Esophagus muscularis mucosa (tissue), 4 donors: ENCODE measurements around the gene SLC35A2. TPM values are rescaled to one million over a fixed set of nuclear protein-coding genes. Genes with fewer than 3 reads are reported as not detected.

Source experiments
- DNase-seq: peaks from one replicate; pipeline ENCODE4 v3.0.0-alpha.2; 2017; ENCODE audit errors: extremely low spot score
- H3K27ac ChIP-seq, 4 donors: fragments of 200-600 bp; sonication (generic); replicated peaks in 1 of 4; 1 replicate in 3 of 4; 2 replicates in 1 of 4; pipeline ENCODE4 v1.5.1; 2016 to 2019; ENCODE audit warnings: mild to moderate bottlenecking in 1 of 4
- H3K27me3 ChIP-seq, 4 donors: fragments of 200-600 bp; sonication (generic); one replicate each; pipeline versions ENCODE4 v1.5.1 to v1.6.0; 2016 to 2019
- H3K36me3 ChIP-seq, 4 donors: fragments of 200-600 bp; sonication (generic); one replicate each; pipeline ENCODE4 v1.5.1; 2016 to 2019
- H3K4me1 ChIP-seq, 4 donors: fragments of 200-600 bp; sonication (generic); one replicate each; pipeline ENCODE4 v1.5.1; 2016 to 2019
- H3K4me3 ChIP-seq, 4 donors: fragments of 200-600 bp; sonication (generic); 1 replicate in 2 of 4; 2 replicates in 2 of 4; pipeline ENCODE4 v1.5.1; 2016 to 2019; ENCODE audit warnings: mild to moderate bottlenecking in 4 of 4, moderate library complexity in 1 of 4
- H3K9me3 ChIP-seq, 4 donors: fragments of 200-600 bp; sonication (generic); 1 replicate in 3 of 4; 2 replicates in 1 of 4; pipeline ENCODE4 v1.5.1; 2016 to 2019
- CTCF ChIP-seq, 3 experiments: fragments of 200-600 bp in 2 of 3; fragments of 450-650 bp in 1 of 3; sonication (generic) in 2 of 3; IDR thresholded peaks; one replicate each; pipeline ENCODE4 v1.5.1; 2017 to 2019; ENCODE audit warnings: antibody characterized with exemption in 3 of 3, mild to moderate bottlenecking in 2 of 3, moderate library complexity in 1 of 3
- EP300 ChIP-seq: sonication (generic); formaldehyde crosslinking; IDR thresholded peaks from one replicate; pipeline ENCODE4 v1.6.1; 2017; ENCODE audit warnings: antibody characterized with exemption
- POLR2A ChIP-seq: fragments of 450-650 bp; IDR thresholded peaks from one replicate; pipeline ENCODE4 v1.6.1; 2017; ENCODE audit warnings: antibody characterized with exemption, moderate library complexity, mild to moderate bottlenecking, low read depth
- POLR2AphosphoS5 ChIP-seq, 2 donors: sonication (generic); formaldehyde crosslinking; IDR thresholded peaks; one replicate each; pipeline ENCODE4 v1.6.1; 2017; ENCODE audit warnings: antibody characterized with exemption in 2 of 2
- WGBS: methylation state at CpG from one replicate; pipeline ENCODE4 v1.1.5; 2018; 5-methylcytosine and 5-hydroxymethylcytosine counted together
- intact Hi-C: fragments of 100-400 bp; cut with DNase I; formaldehyde crosslinking; loops from one replicate; pipeline ENCODE4 v1.15.1; 2023
- total RNA-seq, 4 donors: library from RNA; depleted of rRNA; stranded (reverse); fragments of >200 nt; gene quantifications; one replicate each; pipeline versions ENCODE4 v1.1.0 to v1.2.1, GENCODE V29; 2016

Gene SLC35A2
- total RNA-seq, 4 donors from 2014 or later: 7.3 to 13.4 (median 10.0) TPM

GRCh38 chrX:48927736-48928382, 16.4 kb upstream of the SLC35A2 start:
- H3K4me1 ChIP-seq: no peaks in the 10 kb centered on the region
- peaks cover 9 to 66% (median 45%) of the 10 kb centered on the region in 4 donors for H3K36me3 ChIP-seq
- no peak overlapping the region for H3K4me3 ChIP-seq
- H3K27ac ChIP-seq: no peak overlapping the region
- no peaks in the 10 kb centered on the region for H3K9me3 ChIP-seq
- H3K27me3 ChIP-seq: no peaks in the 10 kb centered on the region
- TF ChIP-seq EP300 (no peak), CTCF (IDR thresholded peaks at IDR 0.05) (no peak), POLR2AphosphoS5 (IDR thresholded peaks at IDR 0.05) (no peak), POLR2A (no peak)
- no peak for DNase-seq
- WGBS: 80% methylated on average over 2 of the region's 2 CpGs
- intact Hi-C loops: no loop called here

DNA sequence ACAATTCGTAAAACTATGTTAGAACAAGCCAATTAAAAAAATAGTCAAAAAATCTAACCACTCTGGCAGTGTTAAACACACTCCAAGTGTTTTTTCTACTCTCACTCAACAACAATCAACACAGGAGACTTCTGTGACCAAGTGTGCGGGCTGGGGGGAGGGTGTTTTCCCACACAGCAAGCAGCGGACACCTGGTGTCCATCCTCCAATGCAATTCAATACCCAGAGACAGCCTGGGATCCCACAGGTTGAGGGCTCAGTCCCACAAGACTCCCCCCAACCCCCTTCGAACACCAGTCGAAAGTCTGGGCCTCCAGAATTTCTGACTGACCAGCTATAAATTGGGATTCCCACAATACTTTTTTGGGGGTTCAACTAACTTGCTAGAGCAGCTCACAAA, 15.7 kb upstream of the SLC35A2 start:
- intact Hi-C loops: no loop called here
- Histone ChIP-seq H3K27ac (no peak overlapping the region), H3K4me1 (no peaks in the 10 kb centered on the region), H3K27me3 (no peaks in the 10 kb centered on the region), H3K4me3 (no peak overlapping the region), H3K9me3 (no peaks in the 10 kb centered on the region), H3K36me3 (peaks cover 9 to 66% (median 50%) of the 10 kb centered on the region in 4 donors)
- WGBS: 65% methylated on average over 5 of the region's 5 CpGs
- TF ChIP-seq POLR2AphosphoS5 (IDR thresholded peaks at IDR 0.05) (no peak), CTCF (IDR thresholded peaks at IDR 0.05) (no peak), EP300 (no peak), POLR2A (no peak)
- no peak for DNase-seq

DNA sequence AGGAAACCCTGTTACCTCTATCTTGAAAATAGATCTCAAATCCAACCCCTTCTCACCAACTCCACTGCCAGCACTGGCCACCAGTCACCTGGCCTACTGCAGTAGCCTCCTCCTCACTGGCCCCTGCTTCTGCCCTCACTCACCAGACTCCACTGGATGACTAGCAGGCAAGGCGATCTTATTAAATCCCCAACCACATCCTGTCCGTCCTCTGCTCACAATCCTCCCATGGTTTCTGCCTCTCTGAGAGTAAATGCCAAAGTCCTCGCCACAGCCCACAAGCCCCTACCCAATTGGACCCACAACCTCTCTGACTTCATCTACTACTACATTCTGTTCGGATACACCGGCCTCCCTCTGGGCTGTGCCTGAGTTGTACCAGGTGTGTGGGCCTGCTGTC, 12.8 kb upstream of the SLC35A2 start:
- TF ChIP-seq POLR2A: no peak
- TF ChIP-seq CTCF (IDR thresholded peaks at IDR 0.05): no peak
- Histone ChIP-seq H3K4me3 (no peak overlapping the region), H3K36me3 (peaks cover 9 to 56% (median 46%) of the 10 kb centered on the region in 4 donors), H3K27ac (no peak overlapping the region), H3K9me3 (no peaks in the 10 kb centered on the region), H3K27me3 (no peaks in the 10 kb centered on the region), H3K4me1 (peaks cover 0 to 10% (median 9%) of the 10 kb centered on the region in 4 donors)
- 94% methylated on average over 5 of the region's 5 CpGs for WGBS
- intact Hi-C loops: no loop called here
- DNase-seq: no peak

- intact Hi-C loops: no loop called here
- Histone ChIP-seq H3K4me1 (peaks cover 0 to 12% (median 11%) of the 10 kb centered on the region in 4 donors), H3K27me3 (no peaks in the 10 kb centered on the region), H3K9me3 (no peaks in the 10 kb centered on the region), H3K27ac (no peak overlapping the region), H3K4me3 (no peak overlapping the region), H3K36me3 (peaks cover 9 to 56% (median 46%) of the 10 kb centered on the region in 4 donors)
- no peak for DNase-seq
- 77% methylated on average over 3 of the region's 13 CpGs for WGBS
- no peak for TF ChIP-seq CTCF (IDR thresholded peaks at IDR 0.05)
- TF ChIP-seq EP300: no peak
- no peak for TF ChIP-seq POLR2A
- TF ChIP-seq POLR2AphosphoS5 (IDR thresholded peaks at IDR 0.05): no peak
Measured at GRCh38 chrX:48923771-48924170, 12.3 kb upstream of the SLC35A2 start.

DNA sequence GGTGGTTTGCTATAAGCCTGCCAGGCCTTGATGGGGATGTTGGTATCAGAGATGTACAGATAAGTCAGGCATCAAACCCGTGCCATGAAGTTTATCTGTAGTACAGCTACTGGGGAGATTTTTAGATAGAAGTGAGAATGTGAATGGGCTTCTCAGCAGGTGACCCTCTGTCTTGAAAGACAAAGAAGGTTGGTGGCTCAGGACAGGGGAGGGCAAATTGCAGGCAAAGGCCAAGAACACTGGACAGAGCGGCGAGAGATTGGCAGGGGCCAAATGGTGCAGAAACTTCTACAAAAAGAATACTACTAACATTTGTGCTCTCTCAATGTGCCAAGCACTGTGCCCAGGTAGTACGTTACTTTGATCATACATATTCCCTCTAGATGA, 9.3 kb upstream of the SLC35A2 start:
- intact Hi-C loops: no loop called here
- Histone ChIP-seq H3K27ac (no peak overlapping the region), H3K4me1 (peaks cover 3 to 32% (median 28%) of the 10 kb centered on the region in 4 donors), H3K9me3 (no peaks in the 10 kb centered on the region), H3K36me3 (peaks cover 9 to 40% (median 38%) of the 10 kb centered on the region in 4 donors), H3K4me3 (no peak overlapping the region), H3K27me3 (no peaks in the 10 kb centered on the region)
- no peak for DNase-seq
- no peak for TF ChIP-seq POLR2A
- no peak for TF ChIP-seq POLR2AphosphoS5 (IDR thresholded peaks at IDR 0.05)
- no peak for TF ChIP-seq CTCF (IDR thresholded peaks at IDR 0.05)
- TF ChIP-seq EP300: no peak
- WGBS: 78% methylated on average over 4 of the region's 4 CpGs
